ENCODE measurements around the gene TBC1D3B. TPM values are rescaled to one million over a fixed set of nuclear protein-coding genes. Genes with fewer than 3 reads are reported as not detected.

Gene TBC1D3B
- polyA plus RNA-seq, 2 of the 4 experiments (the other 2 are of a cell fraction) = 1.5 to 5.6 TPM

GRCh38 chr17:36128411-36128978 lies 47.9 kb downstream of the TBC1D3B start:
- DNase-seq (ENCODE audit: low read depth in 1 of 2, low spot score in 1 of 2) = no peak
- ATAC-seq = no peak
- ChIA-PET CTCF (interaction anchor here (0.5 to 1.6 kb wide), 11 partner anchors 9 to 819 kb away, joined by 3 to 6 read pairs (median 3); no protein-coding TSS in a partner anchor), POLR2A (no interaction called here)
- Histone ChIP-seq H3K4me2 (no peak overlapping the region), H3K4me3 (no peak overlapping the region), H3K9me3 (0 out of 3 replicates have a peak, but pooled peaks cover 6% of the 10 kb centered on the region), H3K4me1 (no peaks in the 10 kb centered on the region), H3K27ac (no peak overlapping the region)
- no peak for FAIRE-seq
- 8% methylated on average over 4 of the region's 4 CpGs for WGBS (ENCODE audit: missing lambda C conversion rate)
- TF ChIP-seq, protein P1, sequence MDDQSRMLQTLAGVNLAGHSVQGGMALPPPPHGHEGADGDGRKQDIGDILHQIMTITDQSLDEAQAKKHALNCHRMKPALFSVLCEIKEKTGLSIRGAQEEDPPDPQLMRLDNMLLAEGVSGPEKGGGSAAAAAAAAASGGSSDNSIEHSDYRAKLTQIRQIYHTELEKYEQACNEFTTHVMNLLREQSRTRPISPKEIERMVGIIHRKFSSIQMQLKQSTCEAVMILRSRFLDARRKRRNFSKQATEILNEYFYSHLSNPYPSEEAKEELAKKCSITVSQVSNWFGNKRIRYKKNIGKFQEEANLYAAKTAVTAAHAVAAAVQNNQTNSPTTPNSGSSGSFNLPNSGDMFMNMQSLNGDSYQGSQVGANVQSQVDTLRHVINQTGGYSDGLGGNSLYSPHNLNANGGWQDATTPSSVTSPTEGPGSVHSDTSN (IDR thresholded peaks at IDR 0.05) = no peak

DNA sequence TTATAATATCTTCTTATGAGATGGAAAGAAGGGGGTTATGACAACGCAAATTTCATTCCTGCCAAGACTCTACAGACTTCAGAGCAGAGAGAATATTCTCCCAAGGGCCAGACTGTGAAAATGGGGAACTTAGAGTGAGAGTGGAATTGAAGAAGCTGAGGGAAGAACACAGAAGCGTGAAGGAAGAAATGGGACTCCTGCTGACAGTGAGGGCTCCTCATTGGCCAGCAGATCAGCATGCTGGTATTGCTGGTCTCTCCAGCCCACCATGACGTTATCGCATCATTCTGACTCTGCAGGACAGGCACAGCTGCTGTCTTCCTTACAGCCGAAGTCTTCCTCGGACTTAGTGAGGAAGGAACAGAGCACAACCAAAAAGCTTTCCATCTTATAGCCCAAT lies 48.5 kb downstream of the TBC1D3B start:
- CTCF ChIA-PET = interaction anchor here (0.5 to 1.6 kb wide), 10 partner anchors 9 to 820 kb away, joined by 3 to 6 read pairs (median 3); no protein-coding TSS in a partner anchor
- no peak for ATAC-seq
- POLR2A ChIA-PET = no interaction called here
- no peak for DNase-seq (ENCODE audit: low read depth in 1 of 2, low spot score in 1 of 2)
- Histone ChIP-seq H3K4me3 (no peak overlapping the region), H3K4me2 (no peak overlapping the region), H3K9me3 (0 out of 3 replicates have a peak, but pooled peaks cover 6% of the 10 kb centered on the region), H3K4me1 (no peaks in the 10 kb centered on the region), H3K27ac (no peak overlapping the region)
- FAIRE-seq = no peak
- WGBS (ENCODE audit: missing lambda C conversion rate) = 36% methylated on average over 6 of the region's 6 CpGs
- TF ChIP-seq KDM5A (IDR thresholded peaks at IDR 0.05) (no peak), POLR2A (IDR thresholded peaks at IDR 0.05; ENCODE audit: low read length) (no peak), TP53 (CRISPR knock-in tag; IDR thresholded peaks at IDR 0.05) (no peak), ZC3H11A (IDR thresholded peaks at IDR 0.05) (no peak), NFE2L2 (conservative IDR thresholded peaks at IDR 0.05; ENCODE audit: low read length) (no peak)

DNA sequence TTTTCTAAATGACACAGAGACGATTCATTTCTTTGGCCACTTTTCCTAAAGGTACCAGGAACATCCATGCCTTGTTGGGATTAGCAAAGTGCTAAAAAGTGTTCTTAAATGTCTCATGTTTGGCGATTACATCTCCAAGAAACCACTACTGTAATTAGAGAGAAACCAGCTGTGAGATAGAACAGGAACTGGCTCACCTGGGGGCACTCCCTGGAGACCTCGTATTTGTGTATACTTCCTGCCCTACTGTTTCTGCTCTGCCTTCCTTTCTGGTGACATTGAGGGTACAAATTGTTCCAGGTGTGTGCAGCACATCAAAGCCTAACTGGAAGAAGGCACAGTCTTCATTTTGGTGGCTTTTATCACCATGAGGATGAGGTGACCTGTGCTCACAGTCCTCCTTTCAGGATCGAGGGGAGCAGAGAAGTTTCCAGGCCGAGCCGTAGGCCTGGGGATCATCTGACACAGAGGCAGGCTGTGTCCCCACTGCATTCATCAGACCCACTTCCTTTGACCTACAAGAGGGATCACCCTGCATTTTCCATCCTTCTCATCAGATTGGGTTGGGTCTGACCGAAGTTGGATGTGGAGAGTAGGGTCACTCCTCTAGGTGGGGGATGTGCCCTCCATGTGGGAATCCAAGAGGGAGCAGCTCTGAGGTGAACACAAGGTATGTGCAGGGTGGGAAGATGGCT lies 49.1 kb downstream of the TBC1D3B start:
- Histone ChIP-seq H3K4me2 (no peak overlapping the region), H3K27ac (no peak overlapping the region), H3K4me1 (no peaks in the 10 kb centered on the region), H3K9me3 (0 out of 3 replicates have a peak, but pooled peaks cover 6% of the 10 kb centered on the region), H3K4me3 (no peak overlapping the region)
- FAIRE-seq (no peak), DNase-seq (ENCODE audit: low read depth in 1 of 2, low spot score in 1 of 2) (no peak), ATAC-seq (no peak; a peak in 1 of 6 replicates)
- ChIA-PET CTCF (interaction anchor here (0.8 to 1.6 kb wide), 7 partner anchors 8 to 158 kb away, joined by 3 to 6 read pairs (median 3); no protein-coding TSS in a partner anchor), POLR2A (no interaction called here)
- TF ChIP-seq ELK1 (IDR thresholded peaks at IDR 0.05; ENCODE audit: low read depth, low read length) = no peak
- no peak for TF ChIP-seq EHMT2 (IDR thresholded peaks at IDR 0.05; ENCODE audit: low read depth)
- no peak for TF ChIP-seq KDM5A (IDR thresholded peaks at IDR 0.05)
- TF ChIP-seq MAZ (IDR thresholded peaks at IDR 0.05; ENCODE audit: borderline replicate concordance, low read depth, low read length) = no peak
- TF ChIP-seq CHD4 (IDR thresholded peaks at IDR 0.05; ENCODE audit: borderline replicate concordance) = no peak
- no peak for TF ChIP-seq CHD2 (IDR thresholded peaks at IDR 0.05; ENCODE audit: low read length, partially characterized antibody)
- no peak for TF ChIP-seq CBX2 (IDR thresholded peaks at IDR 0.05; ENCODE audit: borderline replicate concordance, low read depth)
- no peak for TF ChIP-seq ZSCAN20 (CRISPR knock-in tag; IDR thresholded peaks at IDR 0.05)
- no peak for TF ChIP-seq FOSB (CRISPR knock-in tag; IDR thresholded peaks at IDR 0.05)
- TF ChIP-seq ATOH8 (CRISPR knock-in tag; IDR thresholded peaks at IDR 0.05; ENCODE audit: low read depth) = no peak
- WGBS (ENCODE audit: missing lambda C conversion rate) = 8% methylated on average over 7 of the region's 7 CpGs

Measured in A549 (cell line).